ENCODE measurements around the gene SHE. TPM values are rescaled to one million over a fixed set of nuclear protein-coding genes. Genes with fewer than 3 reads are reported as not detected.

SHE gene
- total RNA-seq, 2 experiments from 2014 or later: not detected

- Histone ChIP-seq H3K9me2 (ENCODE audit: insufficient read depth, low read length) (no peaks in the 10 kb centered on the region), H3K9me3 (ENCODE audit: low read length) (no peaks in the 10 kb centered on the region), H3K27ac (ENCODE audit: low read depth, low read length, poor library complexity, severe bottlenecking) (no peak overlapping the region), H3K4me1 (ENCODE audit: insufficient read depth, low read length, poor library complexity, severe bottlenecking) (no peaks in the 10 kb centered on the region), H3K79me2 (ENCODE audit: insufficient read depth, low read depth, low read length) (no peaks in the 10 kb centered on the region), H3K4me3 (ENCODE audit: low read depth, low read length, poor library complexity, severe bottlenecking) (no peak overlapping the region), H3K4me2 (ENCODE audit: low read length) (no peak overlapping the region), H4K20me1 (ENCODE audit: insufficient read depth, low read length) (no peaks in the 10 kb centered on the region), H3K36me3 (ENCODE audit: insufficient read depth, low read length) (no peaks in the 10 kb centered on the region), H2AFZ (ENCODE audit: low read length) (no peak overlapping the region)
- POLR2A ChIA-PET: interaction anchor here (1.0 to 1.2 kb wide), 2 partner anchors 26 to 33 kb away, joined by 3 to 4 read pairs; no protein-coding TSS in a partner anchor
- BruUV-seq (replicated peaks): no TSS peak
- TF ChIP-seq EZH2phosphoT487 (IDR thresholded peaks at IDR 0.05; ENCODE audit: borderline replicate concordance, low read depth, low read length) (no peak), CTCF (conservative IDR thresholded peaks at IDR 0.05; ENCODE audit: low read length) (no peak)
- CTCF ChIA-PET (ENCODE audit: unreplicated experiment): interaction anchor here (0.9 kb wide), 1 partner anchor 79 kb away, joined by 4 read pairs; no protein-coding TSS in a partner anchor
- intact Hi-C loops (cut with micrococcal nuclease; ENCODE audit: unreplicated experiment): no loop called here
- DNase-seq (ENCODE audit: low spot score): no peak
Observed at GRCh38 chr1:154467434-154468102, 34.6 kb downstream of the SHE start.

DNA sequence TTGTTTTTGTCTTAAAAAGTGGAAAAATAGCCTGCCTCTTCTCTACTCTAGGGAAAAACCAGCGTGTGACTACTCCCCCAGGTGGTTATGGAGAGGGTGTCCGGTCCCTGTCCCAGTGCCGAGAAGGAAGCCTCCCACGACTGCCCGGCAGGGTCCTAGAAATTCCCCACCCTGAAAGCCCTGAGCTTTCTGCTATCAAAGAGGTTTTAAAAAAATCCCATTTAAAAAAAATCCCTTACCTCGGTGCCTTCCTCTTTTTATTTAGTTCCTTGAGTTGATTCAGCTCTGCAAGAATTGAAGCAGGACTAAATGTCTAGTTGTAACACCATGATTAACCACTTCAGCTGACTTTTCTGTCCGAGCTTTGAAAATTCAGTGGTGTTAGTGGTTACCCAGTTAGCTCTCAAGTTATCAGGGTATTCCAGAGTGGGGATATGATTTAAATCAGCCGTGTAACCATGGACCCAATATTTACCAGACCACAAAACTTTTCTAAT lies 35.2 kb downstream of the SHE start:
- no peaks in the 10 kb centered on the region for H3K36me3 ChIP-seq (ENCODE audit: insufficient read depth, low read length)
- DNase-seq (ENCODE audit: low spot score): no peak
- no peaks in the 10 kb centered on the region for H3K79me2 ChIP-seq (ENCODE audit: insufficient read depth, low read depth, low read length)
- no peaks in the 10 kb centered on the region for H3K9me3 ChIP-seq (ENCODE audit: low read length)
- no peaks in the 10 kb centered on the region for H4K20me1 ChIP-seq (ENCODE audit: insufficient read depth, low read length)
- no peak overlapping the region for H3K4me2 ChIP-seq (ENCODE audit: low read length)
- TF ChIP-seq CTCF (conservative IDR thresholded peaks at IDR 0.05; ENCODE audit: low read length) (peak; percentile 37; the same call in 1 of the 2 replicates), EZH2phosphoT487 (IDR thresholded peaks at IDR 0.05; ENCODE audit: borderline replicate concordance, low read depth, low read length) (no peak)
- ChIA-PET POLR2A (interaction anchor here (0.5 kb wide), 1 partner anchor 12 kb away, joined by 3 read pairs; no protein-coding TSS in a partner anchor), CTCF (ENCODE audit: unreplicated experiment) (no interaction called here)
- H2AFZ ChIP-seq (ENCODE audit: low read length): no peak overlapping the region
- H3K27ac ChIP-seq (ENCODE audit: low read depth, low read length, poor library complexity, severe bottlenecking): no peak overlapping the region
- intact Hi-C loops (cut with micrococcal nuclease; ENCODE audit: unreplicated experiment): no loop called here
- H3K4me3 ChIP-seq (ENCODE audit: low read depth, low read length, poor library complexity, severe bottlenecking): no peak overlapping the region
- BruUV-seq (replicated peaks): no TSS peak
- no peaks in the 10 kb centered on the region for H3K9me2 ChIP-seq (ENCODE audit: insufficient read depth, low read length)
- H3K4me1 ChIP-seq (ENCODE audit: insufficient read depth, low read length, poor library complexity, severe bottlenecking): no peaks in the 10 kb centered on the region

DNA sequence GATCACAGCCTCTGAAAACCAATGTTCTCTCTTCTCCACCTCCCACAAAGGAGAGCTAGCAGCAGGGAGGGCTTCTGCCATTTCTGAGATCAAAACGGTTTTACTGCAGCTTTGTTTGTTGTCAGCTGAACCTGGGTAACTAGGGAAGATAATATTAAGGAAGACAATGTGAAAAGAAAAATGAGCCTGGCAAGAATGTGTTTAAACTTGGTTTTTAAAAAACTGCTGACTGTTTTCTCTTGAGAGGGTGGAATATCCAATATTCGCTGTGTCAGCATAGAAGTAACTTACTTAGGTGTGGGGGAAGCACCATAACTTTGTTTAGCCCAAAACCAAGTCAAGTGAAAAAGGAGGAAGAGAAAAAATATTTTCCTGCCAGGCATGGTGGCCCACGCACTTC lies 36.0 kb downstream of the SHE start:
- POLR2A ChIA-PET: interaction anchor here (0.6 kb wide), 1 partner anchor 145 kb away, joined by 3 read pairs; no protein-coding TSS in a partner anchor
- Histone ChIP-seq H3K4me3 (ENCODE audit: low read depth, low read length, poor library complexity, severe bottlenecking) (no peak overlapping the region), H3K9me2 (ENCODE audit: insufficient read depth, low read length) (no peaks in the 10 kb centered on the region), H3K79me2 (ENCODE audit: insufficient read depth, low read depth, low read length) (no peaks in the 10 kb centered on the region), H2AFZ (ENCODE audit: low read length) (no peak overlapping the region), H3K27ac (ENCODE audit: low read depth, low read length, poor library complexity, severe bottlenecking) (no peak overlapping the region), H4K20me1 (ENCODE audit: insufficient read depth, low read length) (no peaks in the 10 kb centered on the region), H3K4me1 (ENCODE audit: insufficient read depth, low read length, poor library complexity, severe bottlenecking) (no peaks in the 10 kb centered on the region), H3K36me3 (ENCODE audit: insufficient read depth, low read length) (no peaks in the 10 kb centered on the region), H3K4me2 (ENCODE audit: low read length) (no peak overlapping the region), H3K9me3 (ENCODE audit: low read length) (no peaks in the 10 kb centered on the region)
- no peak for DNase-seq (ENCODE audit: low spot score)
- intact Hi-C loops (cut with micrococcal nuclease; ENCODE audit: unreplicated experiment): no loop called here
- TF ChIP-seq CTCF (conservative IDR thresholded peaks at IDR 0.05; ENCODE audit: low read length) (no peak), EZH2phosphoT487 (IDR thresholded peaks at IDR 0.05; ENCODE audit: borderline replicate concordance, low read depth, low read length) (no peak)
- CTCF ChIA-PET (ENCODE audit: unreplicated experiment): no interaction called here
- no TSS peak for BruUV-seq (replicated peaks)

Measured in OCI-LY7 (cell line).